Measurements from ENCODE around the gene SEPTIN5. TPM values are rescaled to one million over a fixed set of nuclear protein-coding genes. Genes with fewer than 3 reads are reported as not detected.

The SEPTIN5 gene
- total RNA-seq, 2 experiments from 2014 or later: 0.71 to 0.75 TPM

- intact Hi-C loops (cut with DNase I, micrococcal nuclease): loop anchor here (2.0 to 5.0 kb wide), 2 partner anchors 27 to 135 kb away; no protein-coding TSS in a partner anchor
- Mint-ChIP-seq H3K27me3 (peaks cover 74% of the 10 kb centered on the region), H3K4me3 (peak overlapping the region; percentile 83), H3K36me3 (ENCODE audit: low read depth) (no peaks in the 10 kb centered on the region), H3K4me1 (ENCODE audit: low read depth) (peaks cover 36% of the 10 kb centered on the region), H3K27ac (no peak overlapping the region), H3K9me3 (no peaks in the 10 kb centered on the region)
- H3K9me3 ChIP-seq (ENCODE audit: control insufficient read depth in 1 of 2, insufficient read depth in 1 of 2, low read length in 2 of 2): peaks cover 0 to 24% of the 10 kb centered on the region in 2 experiments
- H3K36me3 ChIP-seq (ENCODE audit: insufficient read depth, low read length): no peaks in the 10 kb centered on the region
- TF ChIP-seq CTCF (IDR thresholded peaks at IDR 0.05): no peak
- H3K27me3 ChIP-seq (ENCODE audit: control insufficient read depth in 1 of 2, insufficient read depth in 2 of 2, low read length in 2 of 2): peaks cover 52 to 67% of the 10 kb centered on the region in 2 experiments
- peak overlapping the region; percentile 37 for H3K4me3 ChIP-seq (ENCODE audit: low read length)
- no peak overlapping the region for H3K27ac ChIP-seq (ENCODE audit: low read depth in 1 of 2, low read length in 2 of 2)
- peaks cover 32% of the 10 kb centered on the region for H3K4me1 ChIP-seq (ENCODE audit: insufficient read depth, low read length)
- ATAC-seq (ENCODE audit: poor library complexity) (no peak), DNase-seq (no peak)
- POLR2A ChIA-PET: interaction anchor here (1.0 to 2.3 kb wide), 4 partner anchors 12 to 153 kb away, joined by 3 to 17 read pairs (median 7); no protein-coding TSS in a partner anchor
- CTCF ChIA-PET: interaction anchor here (1.2 to 1.5 kb wide), 3 partner anchors 27 to 153 kb away, joined by 7 to 20 read pairs (median 8); no protein-coding TSS in a partner anchor
Observed at GRCh38 chr22:19757140-19757984, 43.1 kb downstream of the SEPTIN5 start.

GRCh38 chr22:19757985-19758895 lies 43.9 kb downstream of the SEPTIN5 start:
- no peak for DNase-seq
- Mint-ChIP-seq H3K4me3 (peak overlapping the region; percentile 83), H3K9me3 (no peaks in the 10 kb centered on the region), H3K27me3 (peaks cover 72% of the 10 kb centered on the region), H3K36me3 (ENCODE audit: low read depth) (no peaks in the 10 kb centered on the region), H3K27ac (no peak overlapping the region), H3K4me1 (ENCODE audit: low read depth) (peaks cover 36% of the 10 kb centered on the region)
- no peak for ATAC-seq (ENCODE audit: poor library complexity)
- ChIA-PET CTCF (interaction anchor here (2.1 kb wide), 1 partner anchor 28 kb away, joined by 5 read pairs; no protein-coding TSS in a partner anchor), POLR2A (no interaction called here)
- Histone ChIP-seq H3K9me3 (ENCODE audit: control insufficient read depth in 1 of 2, insufficient read depth in 1 of 2, low read length in 2 of 2) (peaks cover 0 to 33% of the 10 kb centered on the region in 2 experiments), H3K27ac (ENCODE audit: low read depth in 1 of 2, low read length in 2 of 2) (no peak overlapping the region), H3K36me3 (ENCODE audit: insufficient read depth, low read length) (no peaks in the 10 kb centered on the region), H3K4me1 (ENCODE audit: insufficient read depth, low read length) (peaks cover 32% of the 10 kb centered on the region), H3K27me3 (ENCODE audit: control insufficient read depth in 1 of 2, insufficient read depth in 2 of 2, low read length in 2 of 2) (peaks cover 58 to 75% of the 10 kb centered on the region in 2 experiments), H3K4me3 (ENCODE audit: low read length) (no peak overlapping the region)
- no peak for TF ChIP-seq CTCF (IDR thresholded peaks at IDR 0.05)
- intact Hi-C loops (cut with DNase I, micrococcal nuclease): loop anchor here (2.0 to 5.0 kb wide), 2 partner anchors 27 to 134 kb away; no protein-coding TSS in a partner anchor

GRCh38 chr22:19758896-19759426 lies 44.7 kb downstream of the SEPTIN5 start:
- Histone ChIP-seq H3K27ac (ENCODE audit: low read depth in 1 of 2, low read length in 2 of 2) (no peak overlapping the region), H3K9me3 (ENCODE audit: control insufficient read depth in 1 of 2, insufficient read depth in 1 of 2, low read length in 2 of 2) (peaks cover 0 to 40% of the 10 kb centered on the region in 2 experiments), H3K36me3 (ENCODE audit: insufficient read depth, low read length) (no peaks in the 10 kb centered on the region), H3K4me3 (ENCODE audit: low read length) (no peak overlapping the region), H3K4me1 (ENCODE audit: insufficient read depth, low read length) (peaks cover 32% of the 10 kb centered on the region), H3K27me3 (ENCODE audit: control insufficient read depth in 1 of 2, insufficient read depth in 2 of 2, low read length in 2 of 2) (peaks cover 65 to 81% of the 10 kb centered on the region in 2 experiments)
- no peaks in the 10 kb centered on the region for H3K9me3 Mint-ChIP-seq
- POLR2A ChIA-PET: interaction anchor here (0.6 kb wide), 1 partner anchor 151 kb away, joined by 3 read pairs; no protein-coding TSS in a partner anchor
- DNase-seq: no peak
- ATAC-seq (ENCODE audit: poor library complexity): no peak
- no peak for TF ChIP-seq CTCF (IDR thresholded peaks at IDR 0.05)
- H3K36me3 Mint-ChIP-seq (ENCODE audit: low read depth): no peaks in the 10 kb centered on the region
- no peak overlapping the region for H3K27ac Mint-ChIP-seq
- no peak overlapping the region for H3K4me3 Mint-ChIP-seq
- H3K4me1 Mint-ChIP-seq (ENCODE audit: low read depth): peaks cover 36% of the 10 kb centered on the region
- peaks cover 72% of the 10 kb centered on the region for H3K27me3 Mint-ChIP-seq
- intact Hi-C loops (cut with DNase I, micrococcal nuclease): loop anchor here (5.0 kb wide), 1 partner anchor 133 kb away; no protein-coding TSS in a partner anchor
- CTCF ChIA-PET: interaction anchor here (2.1 kb wide), 1 partner anchor 29 kb away, joined by 5 read pairs; no protein-coding TSS in a partner anchor

Measured in CD4-positive, alpha-beta T cell (primary cell).